Measurements from ENCODE around the gene DUSP15. TPM values are rescaled to one million over a fixed set of nuclear protein-coding genes. Genes with fewer than 3 reads are reported as not detected.

DUSP15 gene
- total and polyA plus RNA-seq, 3 donors from 2014 or later, result 175 to 274 (median 182) TPM

- WGBS, 2 donors, result 59 to 77% methylated on average over 9 to 12 of the region's 12 CpGs
- Histone ChIP-seq H3K27me3 (no peaks in the 10 kb centered on the region), H3K27ac (peak overlapping the region in 1 of 2 donors; percentile 22), H3K4me1 (peaks cover 33% of the 10 kb centered on the region), H3K36me3 (ENCODE audit: low read depth, missing control alignments) (no peaks in the 10 kb centered on the region), H3K4me3 (no peak overlapping the region), H3K9me3 (no peaks in the 10 kb centered on the region)
- intact Hi-C loops (cut with DNase I; ENCODE audit: low total_unique reads), result loop anchor here (5.0 kb wide), 1 partner anchor 88 kb away; the partner anchor contains the start of gene PDRG1
- TF ChIP-seq CTCF (IDR thresholded peaks at IDR 0.05) (no peak), POLR2A (IDR thresholded peaks at IDR 0.05) (no peak)
- DNase-seq, result no peak
Observed at GRCh38 chr20:31864521-31865400, 5.6 kb downstream of the DUSP15 start.

DNA sequence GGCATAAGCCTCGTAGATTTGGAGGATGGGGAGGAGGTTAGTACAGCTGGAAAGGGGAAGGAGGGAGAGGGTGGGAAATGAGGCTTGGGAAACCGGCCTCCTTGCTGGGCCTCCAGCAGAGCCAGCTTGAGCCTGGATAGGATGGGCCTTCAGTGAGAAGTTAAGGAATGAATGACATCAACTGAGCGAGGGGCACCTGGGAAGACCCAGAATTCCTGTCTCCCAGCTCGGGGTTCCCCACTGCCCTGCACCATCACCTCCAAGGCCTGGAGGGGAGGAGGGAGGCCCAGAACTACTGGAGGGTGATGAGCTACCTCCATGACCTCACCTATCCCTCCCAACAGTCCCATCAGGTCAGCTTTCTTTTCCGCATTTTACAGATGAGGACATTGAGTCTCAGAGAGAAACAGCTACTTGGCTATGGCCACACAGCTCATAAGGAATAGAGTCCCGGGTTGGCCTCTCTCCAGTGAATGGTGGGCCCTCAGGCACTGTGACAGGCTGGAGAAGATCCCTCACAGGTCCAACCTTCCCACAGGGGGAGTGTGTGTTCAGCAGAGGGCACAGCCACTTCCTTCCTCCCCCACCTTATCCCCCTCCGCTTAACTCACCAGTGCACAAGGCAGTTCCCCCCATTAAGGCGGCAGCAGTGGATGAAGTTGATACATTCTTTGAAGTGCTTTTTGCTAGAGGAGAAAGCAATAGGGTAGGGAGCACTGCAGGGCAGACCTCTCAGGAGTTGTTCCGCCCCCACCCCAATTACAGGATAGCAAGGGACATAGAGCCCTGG is 6.8 kb downstream of the DUSP15 start:
- no peak overlapping the region for H3K4me3 ChIP-seq
- H3K27me3 ChIP-seq, result no peaks in the 10 kb centered on the region
- H3K4me1 ChIP-seq, result peaks cover 21% of the 10 kb centered on the region
- 73 to 91% methylated on average over 9 of the region's 9 CpGs for WGBS, 2 donors
- TF ChIP-seq POLR2A (IDR thresholded peaks at IDR 0.05) (no peak), CTCF (IDR thresholded peaks at IDR 0.05) (no peak)
- H3K36me3 ChIP-seq (ENCODE audit: low read depth, missing control alignments), result no peaks in the 10 kb centered on the region
- H3K9me3 ChIP-seq, result no peaks in the 10 kb centered on the region
- intact Hi-C loops (cut with DNase I; ENCODE audit: low total_unique reads), result no loop called here
- H3K27ac ChIP-seq, result no peak overlapping the region
- no peak for DNase-seq

DNA sequence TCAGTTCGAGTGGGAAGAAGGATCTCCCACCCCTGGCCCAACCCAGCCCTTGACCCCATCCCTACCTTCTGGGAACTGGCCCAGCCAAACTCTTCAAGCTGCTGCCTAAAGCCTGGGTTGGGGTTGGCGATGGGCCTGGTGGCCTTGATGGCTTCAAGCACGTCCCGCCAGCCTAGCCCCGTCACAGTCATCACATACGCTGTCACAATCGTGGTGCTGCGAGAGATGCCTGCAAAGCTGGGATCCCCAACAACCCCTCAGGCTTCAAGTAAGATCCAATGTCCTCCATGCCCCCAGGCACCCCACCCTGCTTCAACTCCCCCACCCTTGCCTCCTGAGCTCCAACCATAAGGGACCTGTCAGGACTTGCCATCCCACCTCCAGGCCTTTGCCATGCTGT is 7.8 kb downstream of the DUSP15 start:
- Histone ChIP-seq H3K9me3 (no peaks in the 10 kb centered on the region), H3K36me3 (ENCODE audit: low read depth, missing control alignments) (no peaks in the 10 kb centered on the region), H3K27ac (no peak overlapping the region), H3K27me3 (no peaks in the 10 kb centered on the region), H3K4me1 (peaks cover 21% of the 10 kb centered on the region), H3K4me3 (no peak overlapping the region)
- TF ChIP-seq CTCF (IDR thresholded peaks at IDR 0.05) (no peak), POLR2A (IDR thresholded peaks at IDR 0.05) (no peak)
- intact Hi-C loops (cut with DNase I; ENCODE audit: low total_unique reads), result no loop called here
- no peak for DNase-seq
- 66 to 69% methylated on average over 8 of the region's 8 CpGs for WGBS, 2 donors

DNA sequence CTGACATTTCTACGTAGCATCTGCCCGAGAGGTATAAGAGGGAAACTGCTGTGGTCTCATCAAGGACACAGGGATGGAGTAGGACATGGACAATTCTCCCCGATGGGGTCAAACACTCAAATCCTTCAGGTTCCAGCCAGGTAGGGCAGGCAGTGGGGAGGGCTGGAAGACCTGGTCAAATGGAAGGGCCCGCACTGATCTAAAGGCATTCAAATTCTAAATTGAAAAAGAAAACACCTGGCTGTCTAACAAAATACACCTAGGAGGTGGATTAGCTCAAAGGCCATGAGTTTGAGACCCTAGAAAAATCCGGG is 8.2 kb downstream of the DUSP15 start:
- TF ChIP-seq POLR2A (IDR thresholded peaks at IDR 0.05) (no peak), CTCF (IDR thresholded peaks at IDR 0.05) (no peak)
- WGBS, 2 donors, result 53 to 54% methylated on average over 5 of the region's 5 CpGs
- H3K9me3 ChIP-seq, result no peaks in the 10 kb centered on the region
- intact Hi-C loops (cut with DNase I; ENCODE audit: low total_unique reads), result no loop called here
- H3K27me3 ChIP-seq, result no peaks in the 10 kb centered on the region
- no peak for DNase-seq
- peak overlapping the region in 1 of 2 donors; percentile 64 for H3K4me3 ChIP-seq
- peaks cover 21% of the 10 kb centered on the region for H3K4me1 ChIP-seq
- H3K36me3 ChIP-seq (ENCODE audit: low read depth, missing control alignments), result no peaks in the 10 kb centered on the region
- no peak overlapping the region for H3K27ac ChIP-seq
